ENCODE data around the gene NRAP. TPM values are rescaled to one million over a fixed set of nuclear protein-coding genes. Genes with fewer than 3 reads are reported as not detected.

Gene NRAP
- total and polyA plus RNA-seq, 2 of the 8 experiments (the other 6 are each of a cell fraction or from before 2014, with no cell fraction given) = not detected

GRCh38 chr10:113592380-113592779 is 71.5 kb downstream of the NRAP start:
- no peak overlapping the region for H2BK5ac ChIP-seq (ENCODE audit: low read depth, low read length)
- no peak overlapping the region for H3K4me2 ChIP-seq (ENCODE audit: insufficient read depth in 1 of 2, low read depth in 2 of 2, low read length in 2 of 2)
- no peaks in the 10 kb centered on the region; a peak in 1 of 7 replicates for H3K4me1 ChIP-seq (replicated peaks in 1 of 4; ENCODE audit: control insufficient read depth in 3 of 4, insufficient read depth in 4 of 4, low read length in 3 of 4)
- no peak overlapping the region for H3K18ac ChIP-seq (ENCODE audit: extremely low read depth, low read length)
- H3K4me3 ChIP-seq (ENCODE audit: extremely low read depth in 1 of 4, insufficient read depth in 2 of 4, low read depth in 3 of 4, low read length in 4 of 4) = no peak overlapping the region
- no peak overlapping the region for H2AFZ ChIP-seq (ENCODE audit: low read length)
- CTCF ChIA-PET (ENCODE audit: partially characterized antibody) = interaction anchor here (0.5 to 1.0 kb wide), 2 partner anchors 10 to 1470 kb away, joined by 3 read pairs; no protein-coding TSS in a partner anchor
- H2BK12ac ChIP-seq (ENCODE audit: low read depth, low read length) = no peak overlapping the region
- H3K56ac ChIP-seq (replicated peaks; ENCODE audit: insufficient read length, low read depth, low read length) = no peak overlapping the region
- H2BK120ac ChIP-seq (replicated peaks; ENCODE audit: low read depth, low read length) = no peak overlapping the region
- POLR2A ChIA-PET (ENCODE audit: partially characterized antibody) = no interaction called here
- H3K9ac ChIP-seq (replicated peaks in 1 of 4; ENCODE audit: extremely low read depth in 1 of 4, low read depth in 3 of 4, low read length in 3 of 4) = no peak overlapping the region
- H3K36me3 ChIP-seq (ENCODE audit: control insufficient read depth in 2 of 4, insufficient read depth in 4 of 4, low read length in 3 of 4) = no peaks in the 10 kb centered on the region
- H3K79me1 ChIP-seq (ENCODE audit: low read depth, low read length) = no peaks in the 10 kb centered on the region
- H3K23me2 ChIP-seq (ENCODE audit: low read depth, low read length) = no peaks in the 10 kb centered on the region
- H3K14ac ChIP-seq (ENCODE audit: insufficient read length) = no peak overlapping the region
- no peak overlapping the region for H4K8ac ChIP-seq (ENCODE audit: extremely low read depth, insufficient read depth, low read length)
- no peak overlapping the region for H3K23ac ChIP-seq (ENCODE audit: insufficient read length)
- no peak overlapping the region for H3K27ac ChIP-seq (ENCODE audit: low read depth, low read length)
- DNase-seq (ENCODE audit: low read depth in 1 of 2, low spot score in 2 of 2) = no peak
- no peaks in the 10 kb centered on the region for H3K79me2 ChIP-seq (ENCODE audit: control insufficient read depth in 1 of 2, insufficient read depth in 2 of 2, low read length in 2 of 2)
- no peak overlapping the region for H4K91ac ChIP-seq (replicated peaks; ENCODE audit: insufficient read length, low read length)
- H2BK20ac ChIP-seq (ENCODE audit: low read length) = no peak overlapping the region
- FAIRE-seq = no peak
- no peak overlapping the region for H2BK15ac ChIP-seq (ENCODE audit: low read length)
- 86% methylated on average over 6 of the region's 8 CpGs; no CpG with 5 or more reads in 1 of the 2 experiments for WGBS, 2 experiments (ENCODE audit: extremely low coverage in 1 of 2, insufficient coverage in 1 of 2, insufficient read length in 1 of 2, insufficient replicate concordance in 2 of 2, low coverage in 1 of 2, low lambda C conversion rate in 2 of 2, missing lambda C conversion rate in 1 of 2)
- no peaks in the 10 kb centered on the region for H3K9me3 ChIP-seq (ENCODE audit: insufficient read depth in 2 of 2, low read depth in 1 of 2, low read length in 1 of 2)
- no peak overlapping the region for H4K5ac ChIP-seq (ENCODE audit: insufficient read length, low read depth, low read length)
- no peaks in the 10 kb centered on the region for H4K20me1 ChIP-seq (replicated peaks in 1 of 2; ENCODE audit: control insufficient read depth in 1 of 2, insufficient read depth in 2 of 2, low read length in 2 of 2)
- no peak overlapping the region for H3K4ac ChIP-seq (replicated peaks; ENCODE audit: insufficient read length, low read depth, low read length)
- H2AK5ac ChIP-seq (ENCODE audit: low read depth, low read length) = no peak overlapping the region
- no peaks in the 10 kb centered on the region for H3K27me3 ChIP-seq (replicated peaks in 1 of 4; ENCODE audit: control insufficient read depth in 3 of 4, extremely low read depth in 1 of 4, insufficient read depth in 3 of 4, low read length in 3 of 4)
- TF ChIP-seq RBBP5 (IDR thresholded peaks at IDR 0.05; ENCODE audit: borderline replicate concordance, low read depth, low read length) = no peak
- TF ChIP-seq, protein P1, sequence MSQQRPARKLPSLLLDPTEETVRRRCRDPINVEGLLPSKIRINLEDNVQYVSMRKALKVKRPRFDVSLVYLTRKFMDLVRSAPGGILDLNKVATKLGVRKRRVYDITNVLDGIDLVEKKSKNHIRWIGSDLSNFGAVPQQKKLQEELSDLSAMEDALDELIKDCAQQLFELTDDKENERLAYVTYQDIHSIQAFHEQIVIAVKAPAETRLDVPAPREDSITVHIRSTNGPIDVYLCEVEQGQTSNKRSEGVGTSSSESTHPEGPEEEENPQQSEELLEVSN (IDR thresholded peaks at IDR 0.05) = no peak
- no peak for TF ChIP-seq MAFK (IDR thresholded peaks at IDR 0.05; ENCODE audit: low read depth, low read length)
- no peak for TF ChIP-seq CBX5 (IDR thresholded peaks at IDR 0.05; ENCODE audit: low read depth, low read length)
- no peak for TF ChIP-seq CBX8 (IDR thresholded peaks at IDR 0.05; ENCODE audit: borderline replicate concordance, low read depth, low read length)
- no peak for TF ChIP-seq EP300 (IDR thresholded peaks at IDR 0.05; ENCODE audit: borderline replicate concordance in 1 of 2, low read depth in 2 of 2, low read length in 2 of 2)
- TF ChIP-seq RNF2 (IDR thresholded peaks at IDR 0.05; ENCODE audit: borderline replicate concordance, low read depth, low read length, missing control alignments, poor library complexity, severe bottlenecking) = no peak
- TF ChIP-seq, protein P2, sequence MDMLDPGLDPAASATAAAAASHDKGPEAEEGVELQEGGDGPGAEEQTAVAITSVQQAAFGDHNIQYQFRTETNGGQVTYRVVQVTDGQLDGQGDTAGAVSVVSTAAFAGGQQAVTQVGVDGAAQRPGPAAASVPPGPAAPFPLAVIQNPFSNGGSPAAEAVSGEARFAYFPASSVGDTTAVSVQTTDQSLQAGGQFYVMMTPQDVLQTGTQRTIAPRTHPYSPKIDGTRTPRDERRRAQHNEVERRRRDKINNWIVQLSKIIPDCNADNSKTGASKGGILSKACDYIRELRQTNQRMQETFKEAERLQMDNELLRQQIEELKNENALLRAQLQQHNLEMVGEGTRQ (IDR thresholded peaks at IDR 0.05; ENCODE audit: low read length) = no peak
- no peak for TF ChIP-seq EZH2 (IDR thresholded peaks at IDR 0.05; ENCODE audit: low read depth, low read length, severe bottlenecking)
- TF ChIP-seq CEBPB (IDR thresholded peaks at IDR 0.05; ENCODE audit: low read depth, low read length) = no peak
- TF ChIP-seq KDM5A (IDR thresholded peaks at IDR 0.05; ENCODE audit: low read length) = no peak
- TF ChIP-seq GABPA (IDR thresholded peaks at IDR 0.05; ENCODE audit: borderline replicate concordance, insufficient read depth, low read length) = no peak
